Measurements from ENCODE around the gene DAP.
"Not testable (repeated sequence)": the region's sequence is repeated elsewhere in the genome, so short reads cannot be mapped to it uniquely, and the experiment has no call there.

The DAP gene

DNA sequence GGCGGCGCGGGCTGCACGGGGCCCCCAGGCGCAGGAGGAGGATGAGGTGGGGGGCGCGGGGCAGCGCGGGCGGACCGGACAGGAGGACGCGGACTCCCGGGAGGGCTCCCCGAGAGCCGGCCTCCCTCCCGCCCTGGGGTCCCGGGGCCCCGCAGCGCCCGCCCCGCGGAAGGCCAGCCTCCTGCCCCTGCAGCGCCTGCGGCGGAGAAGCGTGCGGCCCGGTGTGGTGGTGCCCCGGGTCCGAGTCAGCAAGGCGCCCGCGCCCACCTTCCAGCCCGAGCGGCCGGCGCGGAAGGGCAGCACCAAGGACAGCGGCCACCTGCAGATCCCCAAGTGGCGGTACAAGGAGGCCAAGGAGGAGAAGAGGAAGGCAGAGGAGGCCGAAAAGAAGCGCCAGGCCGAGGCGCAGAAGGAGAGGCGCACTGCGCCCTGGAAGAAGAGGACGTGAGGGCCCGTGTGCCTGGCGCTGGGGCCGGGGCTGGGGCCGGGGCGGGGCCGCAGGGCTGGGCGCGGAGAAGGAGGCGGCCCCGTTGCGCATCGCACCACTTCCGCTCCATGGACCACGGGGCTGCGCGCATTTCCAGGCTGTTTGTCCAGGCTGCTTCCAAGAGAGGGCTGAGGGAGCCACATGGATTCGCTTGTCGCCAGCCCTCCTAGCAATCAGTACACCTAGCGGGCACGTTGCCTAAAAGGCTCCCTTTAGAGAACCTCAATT lies 111.2 kb downstream of the DAP start:
- DNase-seq, result peak; percentile 52

DNA sequence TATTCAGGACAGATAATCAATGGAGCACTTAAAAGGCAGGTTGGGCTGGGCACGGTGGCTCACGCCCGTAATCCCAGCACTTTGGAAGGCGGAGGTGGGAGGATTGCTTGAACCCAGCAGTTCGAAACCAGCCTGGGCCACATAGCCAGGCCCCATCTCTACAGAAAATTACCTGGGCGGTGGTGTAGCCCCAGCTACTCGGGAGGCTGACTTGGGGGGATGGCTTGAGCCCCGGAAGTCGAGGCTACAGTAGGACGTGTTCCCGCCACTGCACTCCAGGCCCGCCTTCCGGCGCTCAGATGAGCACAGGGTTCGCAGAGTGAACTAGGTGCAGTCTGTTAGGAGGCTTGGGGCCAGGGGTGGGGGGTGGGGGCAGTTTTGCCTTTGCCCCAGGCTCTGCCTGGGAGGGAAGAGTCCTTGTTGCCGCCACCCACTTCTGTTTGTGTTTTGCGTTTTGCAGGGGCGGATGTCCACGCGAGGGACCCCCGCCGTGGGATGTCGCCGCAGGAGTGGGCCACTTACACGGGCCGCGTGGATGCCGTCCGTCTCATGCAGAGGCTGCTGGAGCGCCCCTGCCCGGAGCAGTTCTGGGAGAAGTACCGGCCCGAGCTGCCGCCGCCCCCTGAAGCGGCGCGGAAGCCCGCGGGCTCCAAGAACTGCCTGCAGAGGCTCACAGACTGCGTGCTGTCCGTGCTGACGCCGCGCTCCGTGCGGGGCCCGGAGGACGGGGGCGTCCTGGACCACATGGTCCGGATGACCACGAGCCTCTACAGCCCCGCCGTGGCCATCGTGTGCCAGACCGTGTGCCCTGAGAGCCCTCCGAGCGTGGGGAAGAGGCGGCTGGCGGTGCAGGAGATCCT lies 112.0 kb downstream of the DAP start:
- DNase-seq, result no peak

DNA sequence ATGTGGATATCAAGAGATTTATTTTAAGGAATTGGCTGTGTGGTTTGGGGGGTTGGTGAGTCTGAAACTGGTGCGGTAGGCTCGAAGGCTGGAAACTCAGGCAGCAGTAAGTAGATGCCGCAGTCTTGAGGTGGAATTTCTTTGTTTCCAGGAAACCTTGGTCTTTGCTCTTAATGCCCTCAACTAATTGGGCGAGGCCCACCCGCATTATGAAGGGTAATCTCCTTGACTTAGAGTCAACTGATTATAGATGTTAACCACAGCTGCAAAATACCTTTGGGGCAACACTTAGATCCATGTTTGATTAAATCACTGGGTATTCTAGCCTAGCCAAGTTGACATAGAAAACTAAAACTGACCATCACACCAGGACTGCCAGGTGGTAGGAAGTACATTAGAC lies 113.4 kb downstream of the DAP start:
- DNase-seq, result no peak

DNA sequence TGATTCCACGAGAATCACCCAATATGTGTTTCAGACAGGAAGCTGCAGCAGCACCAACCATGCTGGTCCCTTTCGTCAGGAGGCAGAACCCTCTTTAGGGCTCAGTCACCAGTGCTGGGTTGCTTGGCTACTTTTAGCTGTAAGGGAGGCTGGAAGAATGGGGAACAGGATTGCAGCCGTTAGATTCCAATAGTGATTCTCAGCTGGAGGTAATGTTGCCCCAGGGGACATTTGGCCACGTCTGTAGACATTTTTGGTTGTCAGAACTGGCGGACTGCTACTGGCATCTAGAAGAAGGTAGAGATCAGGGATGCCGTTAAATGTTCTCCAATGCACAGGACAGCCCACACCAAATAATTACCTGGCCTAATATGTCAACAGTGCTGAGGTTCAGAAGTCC lies 115.4 kb downstream of the DAP start:
- DNase-seq, result no peak

DNA sequence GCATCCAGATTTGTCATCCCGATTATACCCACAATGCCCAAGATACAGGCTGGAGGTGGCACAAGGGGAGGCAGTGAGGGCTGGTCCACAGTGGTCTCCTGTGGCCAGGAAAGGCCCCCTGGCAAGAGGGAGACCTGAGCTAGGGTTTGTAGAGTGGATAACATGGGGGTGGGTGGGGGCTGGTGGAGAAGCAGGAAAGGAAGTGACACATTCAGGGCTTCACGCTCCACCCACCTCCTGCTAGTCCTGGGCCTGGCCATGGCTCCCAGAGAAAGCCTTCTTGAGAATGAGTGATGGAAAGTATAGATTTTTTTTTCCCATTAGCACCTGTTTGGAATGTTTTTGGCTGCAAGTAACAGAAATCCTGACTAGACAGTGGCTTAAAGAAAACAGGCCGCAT lies 115.9 kb downstream of the DAP start:
- DNase-seq, result no peak

DNA sequence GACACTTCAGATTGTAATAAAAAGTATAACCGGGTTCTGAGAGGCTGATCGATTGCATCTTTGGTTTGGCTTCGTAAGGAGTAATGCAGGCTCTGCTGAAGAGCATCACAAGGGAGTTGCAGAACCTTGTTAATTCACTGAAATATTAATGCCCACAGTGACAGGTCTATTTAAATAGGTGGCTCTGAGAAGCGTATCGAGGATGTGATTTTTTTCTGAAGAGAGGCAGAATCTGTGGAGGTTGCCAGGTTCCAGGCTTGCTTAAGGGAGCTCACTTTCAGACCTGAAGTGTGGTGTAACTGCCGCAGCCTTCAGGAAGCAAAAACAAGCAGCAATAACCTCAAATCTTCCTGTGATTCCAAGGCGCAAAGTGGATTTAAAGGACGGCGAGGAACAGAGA lies 116.8 kb downstream of the DAP start:
- no peak for DNase-seq

DNA sequence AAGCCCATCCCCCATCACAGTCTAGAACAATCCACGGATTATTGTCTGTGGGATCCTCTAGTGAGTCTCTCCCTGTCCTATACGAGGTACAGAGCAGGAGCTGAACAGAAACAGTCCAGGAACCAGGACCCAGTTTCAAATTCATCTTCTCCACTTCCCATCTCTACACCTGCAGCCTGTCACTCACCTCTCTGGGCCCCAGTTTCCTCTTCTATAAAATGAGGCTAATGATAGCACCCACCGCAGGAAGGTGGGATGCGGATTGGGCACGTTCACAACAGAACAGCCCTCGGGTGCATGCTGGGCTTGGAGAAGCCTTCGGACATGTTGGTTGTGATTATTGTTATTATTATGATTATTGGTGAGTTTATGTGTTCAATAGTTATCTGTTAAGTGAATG lies 118.7 kb downstream of the DAP start:
- no peak for DNase-seq

DNA sequence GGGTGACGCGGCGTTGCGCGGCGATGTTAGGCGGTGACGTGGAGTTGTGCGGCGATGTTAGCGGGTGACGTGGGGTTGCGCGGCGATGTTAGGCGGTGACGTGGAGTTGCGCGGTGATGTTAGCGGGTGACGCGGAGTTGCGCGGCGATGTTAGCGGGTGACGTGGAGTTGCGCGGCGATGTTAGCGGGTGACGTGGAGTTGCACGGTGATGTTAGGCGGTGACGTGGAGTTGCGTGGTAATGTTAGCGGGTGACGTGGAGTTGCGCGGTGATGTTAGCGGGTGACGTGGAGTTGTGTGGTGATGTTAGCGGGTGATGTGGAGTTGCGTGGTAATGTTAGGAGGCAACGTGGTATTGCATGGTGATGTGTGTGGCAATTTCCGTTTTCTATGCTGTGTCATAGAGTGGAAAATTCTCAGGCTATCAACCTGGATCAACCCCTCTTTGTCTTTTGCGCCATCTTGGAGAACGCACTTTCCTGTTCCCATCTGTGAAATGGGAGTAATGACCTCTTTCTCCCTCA lies 121.1 kb downstream of the DAP start:
- DNase-seq, result no peak

DNA sequence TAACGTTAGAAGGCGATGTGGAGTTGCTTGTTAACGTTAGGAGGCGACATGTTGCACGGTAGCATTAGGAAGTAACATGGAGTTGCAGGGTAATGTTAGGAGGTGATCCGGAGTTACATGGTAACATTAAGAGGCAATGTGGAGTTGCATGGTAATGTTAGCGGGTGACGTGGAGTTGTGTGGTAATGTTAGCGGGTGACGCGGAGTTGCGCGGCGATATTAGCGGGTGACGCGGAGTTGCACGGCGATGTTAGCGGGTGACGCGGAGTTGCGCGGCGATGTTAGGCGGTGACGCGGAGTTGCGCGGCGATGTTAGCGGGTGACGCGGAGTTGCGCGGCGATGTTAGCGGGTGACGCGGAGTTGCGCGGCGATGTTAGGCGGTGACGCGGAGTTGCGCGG lies 122.3 kb downstream of the DAP start:
- not testable (repeated sequence) for DNase-seq

DNA sequence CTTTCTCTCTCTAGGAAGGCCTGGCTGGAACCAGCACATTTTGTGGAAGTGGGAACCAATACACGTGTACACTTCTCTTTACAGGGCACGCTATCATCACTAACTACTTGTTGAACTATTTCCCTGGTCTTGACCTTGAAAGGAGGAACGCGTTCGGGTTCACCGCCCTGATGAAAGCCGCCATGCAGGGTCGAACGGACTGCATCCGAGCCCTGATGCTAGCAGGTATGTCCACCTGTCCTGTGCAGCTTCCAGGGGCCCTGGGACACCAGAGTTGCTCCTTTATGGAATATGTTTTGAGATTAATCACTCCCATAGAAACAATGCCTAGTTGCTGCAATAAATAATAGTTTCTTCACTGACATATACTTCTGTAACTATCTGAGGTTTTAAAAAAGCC lies 123.1 kb downstream of the DAP start:
- no peak for DNase-seq

DNA sequence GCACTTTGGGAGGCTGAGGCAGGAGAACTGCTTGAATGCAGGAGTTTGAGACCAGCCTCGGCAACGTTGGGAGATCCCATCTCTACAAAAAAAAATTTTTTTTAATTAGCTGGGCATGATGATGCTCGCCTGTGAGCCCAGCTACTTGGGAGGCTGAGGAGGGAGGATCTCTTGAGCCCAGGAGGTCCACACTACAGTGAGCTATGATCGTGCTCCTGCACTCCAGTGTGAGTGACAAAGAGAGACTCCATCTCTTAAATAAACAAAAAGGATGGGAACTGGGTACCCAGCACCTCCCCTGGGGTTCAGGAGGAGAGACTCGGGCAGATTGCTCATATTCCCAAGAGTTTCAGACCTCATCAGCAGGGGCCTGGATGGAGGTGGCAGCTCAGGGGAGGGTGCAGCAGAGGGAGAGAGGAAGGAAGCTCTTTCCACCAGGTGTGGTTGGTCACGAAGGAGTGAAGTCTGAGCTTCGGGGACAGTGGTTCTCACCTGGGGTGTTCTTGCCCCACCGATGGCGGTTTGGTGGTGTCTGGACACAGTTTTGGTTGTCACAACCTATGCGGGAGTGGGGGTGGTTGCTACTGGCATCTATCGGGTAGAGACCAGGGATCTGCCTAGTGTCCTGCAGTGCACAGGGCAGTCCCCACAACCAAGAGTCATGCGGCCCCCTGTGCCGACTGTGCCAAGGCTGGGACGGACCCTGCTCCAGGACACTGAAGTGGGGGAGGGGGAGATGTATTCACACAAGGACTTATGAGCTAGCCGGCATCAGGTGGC lies 124.5 kb downstream of the DAP start:
- no peak for DNase-seq

DNA sequence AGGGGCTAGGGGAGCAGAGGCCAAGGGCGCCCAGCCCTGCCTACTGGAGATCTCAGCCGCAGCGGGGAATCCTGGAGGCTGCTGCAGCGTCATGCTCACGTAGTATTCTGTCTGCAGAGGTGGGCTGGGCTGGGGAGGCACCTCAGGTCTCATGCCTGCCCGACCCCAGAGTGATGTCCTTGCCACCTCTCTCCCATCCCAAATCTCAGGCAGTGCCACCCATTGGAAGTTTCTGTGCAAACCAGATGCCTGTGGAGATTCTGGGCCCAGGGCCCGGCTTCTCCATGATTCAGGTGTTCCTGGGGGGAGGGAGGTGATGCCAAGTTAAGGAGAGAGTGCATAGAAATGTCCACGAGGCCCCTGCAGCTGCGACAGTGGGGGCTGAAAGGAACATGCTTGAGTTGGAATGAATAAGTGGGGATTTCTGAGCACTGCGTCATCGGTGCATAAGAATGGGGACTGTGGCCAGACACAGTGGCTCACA lies 125.1 kb downstream of the DAP start:
- peak; percentile 19 for DNase-seq

DNA sequence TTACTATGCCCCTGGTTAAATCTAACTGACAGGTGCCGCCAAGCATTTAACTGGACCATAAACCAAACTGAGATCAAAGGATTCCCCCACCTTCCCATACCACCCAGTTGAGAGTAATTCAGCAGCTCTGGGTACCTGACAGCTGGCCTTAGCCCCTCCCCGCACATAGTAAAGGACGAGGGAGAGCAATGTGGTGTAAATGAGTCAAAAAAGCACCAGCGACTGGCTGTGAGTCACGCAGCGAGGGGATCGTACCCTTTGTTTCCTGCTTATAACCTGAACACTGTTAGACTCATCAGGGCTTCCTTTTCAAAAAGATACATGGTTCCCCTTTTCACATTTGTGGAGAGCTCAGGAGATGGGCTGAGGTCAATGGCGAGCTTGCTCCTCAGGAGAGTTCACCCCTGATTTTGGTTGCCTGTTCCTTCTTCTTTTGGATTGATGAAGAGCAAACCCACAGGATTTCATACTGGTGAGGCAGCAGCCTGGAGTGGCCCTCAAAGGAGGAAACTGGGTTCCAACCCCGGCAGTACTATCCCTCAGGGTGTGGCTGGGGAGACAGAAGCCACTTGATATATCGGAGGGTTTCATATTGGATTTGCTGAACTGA lies 125.7 kb downstream of the DAP start:
- DNase-seq, result peak; percentile 78

DNA sequence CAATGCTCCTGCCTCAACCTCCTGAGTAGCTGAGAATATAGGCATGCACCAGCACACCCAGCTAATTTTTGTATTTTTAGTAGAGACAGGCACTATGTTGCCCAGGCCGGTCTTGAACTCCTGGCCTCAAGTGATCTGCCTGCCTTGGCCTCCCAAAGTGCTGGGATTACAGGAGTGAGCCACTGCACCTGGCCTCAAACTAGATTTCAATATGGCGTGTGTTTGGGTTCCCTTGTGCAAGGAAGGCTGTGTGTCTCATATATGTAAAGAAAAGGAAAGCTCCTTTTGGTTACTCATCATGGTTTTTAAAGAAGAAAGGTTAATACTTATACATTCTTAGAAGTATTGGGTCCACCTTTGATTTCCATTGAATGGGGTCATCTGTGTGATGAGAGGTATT lies 126.5 kb downstream of the DAP start:
- no peak for DNase-seq

DNA sequence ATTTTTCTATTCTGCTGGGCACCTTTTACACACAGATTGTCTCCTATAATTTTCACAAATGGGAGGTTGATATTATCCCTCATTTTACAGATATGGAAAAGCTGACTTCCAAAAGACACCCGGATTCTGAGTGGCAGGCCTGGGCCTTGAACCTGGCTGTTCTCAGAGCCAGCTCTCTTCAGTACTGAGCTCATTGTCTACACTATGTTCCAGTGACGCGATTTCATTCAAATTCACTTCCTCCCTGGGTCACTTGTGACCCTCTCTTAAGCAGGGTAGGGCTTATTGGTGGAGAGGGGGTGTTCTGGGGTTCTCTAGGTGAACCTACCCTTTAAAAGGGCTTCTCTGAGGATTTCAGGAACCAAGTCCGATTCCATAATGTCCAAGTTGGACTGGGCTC lies 127.0 kb downstream of the DAP start:
- DNase-seq, result no peak

DNA sequence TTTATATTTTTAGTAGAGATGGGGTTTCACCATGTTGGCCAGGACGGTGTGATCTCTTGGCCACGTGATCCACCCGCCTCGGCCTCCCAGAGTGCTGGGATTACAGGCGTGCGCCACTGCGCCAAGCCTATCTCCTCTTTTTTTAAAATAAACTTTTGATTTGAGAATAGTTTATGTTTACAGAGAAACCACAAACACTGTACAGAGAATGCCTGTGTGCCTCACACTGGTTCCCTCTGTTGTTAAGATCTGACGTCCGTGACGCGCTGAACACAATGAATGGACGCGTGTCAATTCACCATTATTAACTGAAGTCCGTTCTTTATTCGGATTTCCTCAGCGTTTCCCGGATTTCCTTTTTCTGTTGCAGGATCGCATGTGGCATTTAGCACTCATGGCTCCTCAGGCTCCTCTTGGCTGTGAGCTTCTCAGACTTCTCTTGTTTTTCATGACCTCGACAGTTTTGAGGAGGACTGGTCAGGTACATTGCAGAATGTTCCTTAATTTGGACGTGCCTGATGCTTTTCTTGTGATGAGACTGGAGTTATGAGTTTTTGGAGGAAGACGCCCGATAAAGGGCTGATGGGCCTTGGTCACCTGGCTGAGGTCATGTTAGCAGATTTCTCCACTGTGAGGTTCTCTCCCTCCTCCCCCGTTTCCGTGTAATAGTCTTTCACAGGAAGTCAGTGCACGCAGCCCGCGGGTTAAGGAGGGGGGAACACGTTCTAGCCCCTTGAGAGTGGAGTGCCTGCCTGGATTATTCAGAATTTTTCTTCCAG lies 127.6 kb downstream of the DAP start:
- no peak for DNase-seq

DNA sequence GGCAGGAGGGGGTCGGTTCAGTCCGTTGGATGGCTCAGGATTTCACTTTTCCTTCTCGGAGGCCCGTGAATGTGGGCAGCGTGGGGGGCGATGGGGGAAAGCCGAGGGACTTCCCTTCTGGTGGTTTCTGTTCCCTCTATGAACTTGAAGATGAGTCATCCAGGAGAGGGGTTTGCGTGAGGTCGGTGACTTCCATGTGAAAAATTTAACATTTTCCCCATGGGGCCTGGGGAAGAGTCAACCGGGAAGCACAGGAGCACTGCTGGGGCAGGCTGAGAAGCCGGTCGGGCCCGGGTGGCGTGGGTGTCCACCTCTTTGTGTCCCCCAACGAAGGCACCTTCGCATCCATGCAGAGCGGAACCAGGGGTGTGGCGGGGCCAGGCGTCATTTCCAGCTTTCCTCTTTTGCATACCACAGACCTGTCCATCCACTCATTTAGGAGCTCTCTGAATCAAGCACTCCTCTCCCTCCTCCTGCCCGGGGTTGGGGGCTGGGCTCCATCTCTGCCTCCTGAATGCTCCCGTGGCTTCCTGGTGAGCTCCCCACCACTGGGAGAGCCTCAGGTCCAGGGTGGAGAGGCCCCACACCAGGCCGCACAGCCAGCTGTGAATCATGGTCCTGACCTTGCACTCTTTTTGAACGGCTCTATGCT lies 128.8 kb downstream of the DAP start:
- DNase-seq, result peak; percentile 84

DNA sequence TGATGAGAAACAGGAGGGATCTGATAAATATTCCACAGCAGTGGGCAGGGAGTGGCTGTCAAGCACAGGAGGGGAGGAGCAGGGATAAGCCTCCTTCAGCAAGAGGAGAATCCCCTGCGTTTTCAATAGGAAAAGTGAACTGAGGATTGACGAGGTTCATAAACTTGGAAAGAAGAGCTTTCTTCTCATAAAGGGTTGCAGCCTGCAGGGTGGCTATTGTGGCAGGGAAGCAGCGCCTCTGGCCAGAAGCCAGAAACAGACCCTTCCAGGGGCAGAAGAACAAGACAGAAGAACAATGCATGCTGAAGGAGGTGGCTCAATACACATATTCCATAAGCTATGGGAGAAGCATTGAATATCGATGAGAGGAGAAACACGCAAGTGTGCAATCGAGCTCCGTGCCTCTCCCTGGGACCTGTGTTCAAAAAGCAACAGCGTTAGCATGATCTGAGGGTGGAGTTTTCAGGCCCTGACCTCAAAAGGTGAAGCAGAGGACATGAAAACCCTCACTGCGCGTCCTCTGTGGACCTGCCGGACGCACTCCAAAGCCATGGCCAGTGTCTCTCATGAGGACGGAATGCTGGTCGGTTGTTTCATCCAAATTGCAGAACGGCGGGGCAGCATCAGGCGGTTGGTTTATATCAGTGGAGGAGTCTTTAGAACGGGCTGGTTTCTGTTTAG lies 129.6 kb downstream of the DAP start:
- no peak for DNase-seq

DNA sequence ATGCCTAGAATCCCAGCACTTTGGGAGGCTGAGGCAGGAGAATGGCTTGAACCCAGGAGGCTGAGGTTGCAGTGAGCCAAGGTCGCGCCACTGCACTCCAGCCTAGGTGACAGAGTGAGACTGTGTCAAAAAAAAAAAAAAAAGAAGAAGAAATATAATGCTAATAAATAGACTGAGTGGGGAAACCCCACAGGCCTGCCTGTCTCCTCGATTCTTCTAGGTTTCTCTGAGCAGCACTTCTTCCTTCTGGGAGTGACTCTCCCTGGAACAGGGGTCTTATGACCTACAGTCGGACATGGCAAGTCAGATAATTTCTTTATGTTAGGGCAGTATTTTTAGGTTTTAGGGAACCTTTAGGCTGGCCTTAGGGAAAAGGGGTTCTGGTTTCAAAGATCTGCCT lies 130.3 kb downstream of the DAP start:
- not testable (repeated sequence) for DNase-seq

DNA sequence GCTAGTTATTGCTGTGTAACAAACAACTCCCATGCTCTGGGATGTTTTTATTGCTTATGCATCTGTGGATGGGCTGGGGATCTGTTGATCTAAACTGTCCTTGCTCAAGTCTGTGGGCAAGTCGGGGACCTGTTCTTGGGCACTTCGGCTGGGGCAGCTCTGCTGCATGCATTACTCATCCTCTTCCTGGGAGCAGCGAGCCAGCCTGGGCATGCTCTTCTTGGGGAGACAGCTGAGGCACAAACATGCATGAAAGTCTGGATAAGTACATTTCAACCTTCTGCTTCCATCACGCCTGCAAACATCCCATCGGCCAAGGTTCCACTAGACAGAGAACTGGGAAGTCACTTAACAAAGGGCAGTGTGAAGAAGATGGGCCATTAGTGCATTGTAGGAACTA lies 130.9 kb downstream of the DAP start:
- no peak for DNase-seq

DNA sequence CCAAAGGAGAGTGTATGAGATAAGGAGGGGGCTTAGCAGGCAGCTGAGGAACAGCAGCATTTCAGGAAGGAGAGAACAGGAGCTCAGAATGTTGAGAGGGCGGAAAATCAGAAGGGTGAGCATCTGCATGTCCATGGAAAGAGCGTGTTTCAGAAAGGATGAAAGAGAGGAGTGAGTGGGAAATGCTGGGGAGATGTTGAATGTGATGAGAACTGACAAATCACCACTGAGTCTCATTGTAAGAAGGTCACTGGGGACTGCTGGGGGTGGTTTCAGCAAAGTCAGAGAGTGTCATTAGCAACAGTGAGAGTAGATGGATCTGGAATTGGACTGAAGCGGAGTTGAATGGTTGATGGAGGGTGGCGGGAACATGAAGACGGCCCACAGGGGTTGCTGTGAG lies 131.4 kb downstream of the DAP start:
- DNase-seq, result no peak
